Measurements from ENCODE around the gene RNF167. TPM values are rescaled to one million over a fixed set of nuclear protein-coding genes. Genes with fewer than 3 reads are reported as not detected.

The RNF167 gene
- total and polyA plus RNA-seq, 2 donors (not counting 3 experiments of a cell fraction or from before 2014, with no cell fraction given): 60.2 to 87.6 TPM

GRCh38 chr17:4986403-4986802 is 46.3 kb downstream of the RNF167 start:
- dilution Hi-C loops (cut with MboI; ENCODE audit: extremely low pct_ligation_motif_present, low sequenced_read_pairs): no loop called here
- H2AFZ ChIP-seq (ENCODE audit: low read depth, low read length): peak overlapping the region; percentile 96
- peak overlapping the region; percentile 84 for H3K4me2 ChIP-seq (ENCODE audit: insufficient read depth, low read length)
- ChIA-PET CTCF (interaction anchor here (0.8 to 4.6 kb wide), 10 partner anchors 11 to 453 kb away, joined by 3 to 50 read pairs (median 6); partner anchors contain the start of genes INCA1, KIF1C, RNF167 and SLC25A11), POLR2A (interaction anchor here (0.7 kb wide), 1 partner anchor 12 kb away, joined by 5 read pairs; the partner anchor contains the start of gene KIF1C)
- no peaks in the 10 kb centered on the region for H3K9me3 ChIP-seq (replicated peaks; ENCODE audit: control insufficient read depth, insufficient read depth, low read length)
- H3K27ac ChIP-seq (ENCODE audit: insufficient read depth, low read depth, low read length): peak overlapping the region; percentile 66
- H3K79me2 ChIP-seq (ENCODE audit: control insufficient read depth, insufficient read depth, low read length): peaks cover 18% of the 10 kb centered on the region
- no peaks in the 10 kb centered on the region for H3K27me3 ChIP-seq (ENCODE audit: control insufficient read depth in 2 of 2, insufficient read depth in 2 of 2, low read length in 2 of 2)
- no peaks in the 10 kb centered on the region for H3K9me1 ChIP-seq (replicated peaks; ENCODE audit: control insufficient read depth, extremely low read depth, insufficient read depth, low read length)
- TF ChIP-seq POLR2AphosphoS5 (IDR thresholded peaks at IDR 0.05; ENCODE audit: insufficient read depth, low read depth, low read length) (peak; percentile 61), MYC (IDR thresholded peaks at IDR 0.05; ENCODE audit: low read depth, low read length) (no peak), MAX (IDR thresholded peaks at IDR 0.05; ENCODE audit: insufficient read depth, insufficient read length) (no peak), JUN (IDR thresholded peaks at IDR 0.05; ENCODE audit: borderline replicate concordance, insufficient read depth, insufficient read length, low read depth) (no peak), POLR2A (IDR thresholded peaks at IDR 0.05; ENCODE audit: low read depth, low read length) (peak; percentile 75), GATA2 (IDR thresholded peaks at IDR 0.05; ENCODE audit: insufficient read depth, insufficient read length, low read depth, low read length) (no peak), FOS (IDR thresholded peaks at IDR 0.05; ENCODE audit: borderline replicate concordance, insufficient read depth, low read length) (no peak), CTCF (IDR thresholded peaks at IDR 0.05; ENCODE audit: extremely low read depth in 1 of 2, insufficient read depth in 1 of 2, low read depth in 1 of 2, low read length in 2 of 2) (no peak), EZH2 (IDR thresholded peaks at IDR 0.05; ENCODE audit: borderline replicate concordance, low read depth, low read length, severe bottlenecking) (no peak)
- no peaks in the 10 kb centered on the region for H4K20me1 ChIP-seq (replicated peaks; ENCODE audit: control insufficient read depth, extremely low read depth, insufficient read depth, low read length)
- BruUV-seq (replicated peaks): no TSS peak
- peak; percentile 96 for FAIRE-seq
- intact Hi-C loops (cut with micrococcal nuclease): loop anchor here (1.0 to 2.0 kb wide), 2 partner anchors 40 to 46 kb away; partner anchors contain the start of genes RNF167 and SLC25A11
- H3K9ac ChIP-seq (replicated peaks; ENCODE audit: extremely low read depth, insufficient read depth, low read length): peak overlapping the region; percentile 52
- H3K36me3 ChIP-seq (ENCODE audit: control insufficient read depth in 2 of 2, extremely low read depth in 1 of 2, insufficient read depth in 2 of 2, low read length in 2 of 2): peaks cover 2 to 15% of the 10 kb centered on the region in 2 experiments
- peak overlapping the region; percentile 58 to 76 (median 60) for H3K4me3 ChIP-seq (replicated peaks in 1 of 3; ENCODE audit: insufficient read depth in 1 of 3, low read depth in 1 of 3, low read length in 3 of 3)
- peaks cover 24% of the 10 kb centered on the region for H3K4me1 ChIP-seq (ENCODE audit: control insufficient read depth, extremely low read depth, insufficient read depth, low read length)
- peak; percentile 40 for DNase-seq (ENCODE audit: low read depth, low spot score)

Measured in endothelial cell of umbilical vein (primary cell).